Measurements from ENCODE around the gene CDH26. TPM values are rescaled to one million over a fixed set of nuclear protein-coding genes. Genes with fewer than 3 reads are reported as not detected.

Gene CDH26
- total RNA-seq, 1 donor from 2014 or later = 8.8 TPM

DNA sequence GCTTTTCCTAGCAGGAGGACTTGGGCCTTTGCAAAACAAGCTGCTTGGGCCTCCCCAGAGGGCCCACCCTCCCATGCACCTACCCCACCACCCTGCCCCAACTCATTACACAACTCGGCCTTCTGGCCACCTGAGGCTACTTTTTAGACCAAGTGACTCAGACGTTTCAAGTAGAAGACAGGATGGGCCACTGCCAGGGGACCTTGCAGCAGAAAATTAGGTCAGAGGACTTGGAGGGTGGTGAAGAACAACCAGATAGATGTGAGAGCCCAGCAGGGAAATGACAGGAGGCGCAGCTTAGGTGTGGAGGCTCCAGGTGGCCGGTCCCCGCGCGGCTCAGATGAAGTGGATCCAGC, 19.5 kb upstream of the CDH26 start:
- ATAC-seq (no peak), DNase-seq (no peak)
- Histone ChIP-seq H3K27ac (no peak overlapping the region), H3K9me3 (no peaks in the 10 kb centered on the region), H3K4me1 (peaks cover 42% of the 10 kb centered on the region), H3K36me3 (peaks cover 17% of the 10 kb centered on the region), H3K4me3 (peak overlapping the region; percentile 87), H3K27me3 (no peaks in the 10 kb centered on the region)
- intact Hi-C loops (cut with DNase I) = no loop called here
- TF ChIP-seq CTCF (IDR thresholded peaks at IDR 0.05) = no peak

GRCh38 chr20:59939052-59939878, 19.0 kb upstream of the CDH26 start:
- intact Hi-C loops (cut with DNase I) = no loop called here
- no peaks in the 10 kb centered on the region for H3K9me3 ChIP-seq
- H3K27ac ChIP-seq = peak overlapping the region; percentile 99
- no peak for TF ChIP-seq CTCF (IDR thresholded peaks at IDR 0.05)
- H3K4me1 ChIP-seq = peaks cover 42% of the 10 kb centered on the region
- no peaks in the 10 kb centered on the region for H3K27me3 ChIP-seq
- H3K4me3 ChIP-seq = peak overlapping the region; percentile 87
- peak; percentile 72 for DNase-seq
- H3K36me3 ChIP-seq = peaks cover 23% of the 10 kb centered on the region
- peak; percentile 48 for ATAC-seq

DNA sequence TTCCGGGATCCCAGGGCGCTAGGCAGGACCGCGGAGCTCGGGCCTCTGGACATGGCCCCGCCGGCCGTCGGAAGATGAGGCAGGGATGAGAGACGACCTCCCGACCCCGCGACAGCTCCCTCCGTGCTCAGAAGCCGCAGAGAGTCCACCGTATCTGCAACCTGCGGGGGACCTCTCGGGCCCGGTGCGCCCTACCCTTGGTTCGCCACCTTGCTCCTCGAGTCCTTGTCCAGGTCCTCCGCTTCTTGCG, 18.4 kb upstream of the CDH26 start:
- DNase-seq (peak; percentile 81), ATAC-seq (no peak)
- intact Hi-C loops (cut with DNase I) = no loop called here
- TF ChIP-seq CTCF (IDR thresholded peaks at IDR 0.05) = no peak
- Histone ChIP-seq H3K9me3 (no peaks in the 10 kb centered on the region), H3K4me1 (peaks cover 43% of the 10 kb centered on the region), H3K27me3 (no peaks in the 10 kb centered on the region), H3K27ac (peak overlapping the region; percentile 99), H3K36me3 (peaks cover 29% of the 10 kb centered on the region), H3K4me3 (peak overlapping the region; percentile 87)

DNA sequence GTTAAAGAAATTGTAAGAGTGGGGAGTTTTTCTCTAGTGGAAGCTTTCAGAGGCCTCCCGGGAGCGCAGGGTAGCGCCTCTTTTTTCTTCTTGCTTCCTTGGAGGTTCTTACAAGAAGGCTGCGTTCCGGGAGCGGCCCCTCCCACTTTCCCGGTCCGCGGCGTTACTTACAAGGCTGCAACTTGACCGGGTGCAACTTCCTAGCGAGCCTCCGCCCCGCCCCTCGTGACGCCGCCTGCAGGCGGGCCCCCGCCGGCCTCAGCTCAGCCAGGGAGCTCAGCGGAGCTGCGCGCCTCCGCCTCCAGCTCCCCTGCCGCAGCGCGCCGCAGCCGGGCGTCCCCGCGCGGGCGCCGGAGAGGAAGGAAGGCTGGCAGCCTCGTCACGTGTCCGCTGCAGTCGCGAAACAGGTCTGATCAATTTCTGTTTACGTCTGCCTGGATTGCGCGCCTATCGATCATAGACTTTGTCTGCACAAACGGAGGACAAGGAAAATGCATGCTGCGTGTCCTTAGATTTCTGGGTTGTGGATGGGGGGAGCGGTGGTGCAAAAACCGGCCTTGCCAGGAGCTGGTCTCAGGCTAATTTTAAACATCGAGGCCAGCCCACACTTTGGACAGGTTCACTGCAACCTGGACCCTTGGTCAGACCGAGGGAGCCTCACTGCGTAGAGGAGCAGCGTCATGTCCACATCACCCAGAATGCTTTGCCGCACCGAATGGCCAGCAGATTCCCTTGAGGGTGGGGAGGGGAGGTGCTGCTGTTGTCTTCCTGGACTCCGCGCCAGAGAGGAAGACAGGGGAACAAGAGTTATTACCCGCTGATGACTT, 17.9 kb upstream of the CDH26 start, which contains the start of the genes FAM217B and PPP1R3D:
TSS of gene FAM217B (plus strand) at position 261 of the 827 bp plus-strand sequence. CDS start 3,555 bp downstream, outside the sequence.
TSS of gene PPP1R3D (minus strand) at position 177 of the 827 bp plus-strand sequence. CDS start 374 bp downstream, outside the sequence.
- no peaks in the 10 kb centered on the region for H3K9me3 ChIP-seq
- peak; percentile 24 for TF ChIP-seq CTCF (IDR thresholded peaks at IDR 0.05)
- DNase-seq (peak; percentile 99), ATAC-seq (peak; percentile 98)
- peak within 1 kb of the TSS; percentile 87 for H3K4me3 ChIP-seq
- peak within 1 kb of the TSS; percentile 99 for H3K27ac ChIP-seq
- H3K4me1 ChIP-seq = peaks cover 46% of the 10 kb centered on the region
- intact Hi-C loops (cut with DNase I) = no loop called here
- no peaks in the 10 kb centered on the region for H3K27me3 ChIP-seq
- peaks cover 34% of the 10 kb centered on the region for H3K36me3 ChIP-seq

DNA sequence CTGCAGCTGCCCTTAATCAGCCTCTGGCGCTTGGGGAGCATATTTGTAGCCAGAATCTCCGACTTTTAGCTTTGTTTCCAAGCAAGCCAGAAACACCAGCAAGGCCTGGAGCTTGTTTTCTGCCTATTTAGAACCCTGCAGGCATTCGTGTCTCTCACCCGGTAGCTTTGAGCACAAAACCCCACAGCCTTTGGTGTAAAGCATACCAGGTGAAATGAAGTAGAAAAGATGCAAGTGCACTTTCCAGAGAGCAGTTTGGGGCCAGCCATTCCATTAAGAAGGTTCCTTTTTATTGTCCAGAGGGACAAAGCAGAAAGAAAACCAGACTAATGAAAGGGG, 17.3 kb upstream of the CDH26 start:
- peak overlapping the region; percentile 87 for H3K4me3 ChIP-seq
- TF ChIP-seq CTCF (IDR thresholded peaks at IDR 0.05) = no peak
- DNase-seq (no peak), ATAC-seq (no peak)
- peak overlapping the region; percentile 99 for H3K27ac ChIP-seq
- peaks cover 46% of the 10 kb centered on the region for H3K4me1 ChIP-seq
- H3K9me3 ChIP-seq = no peaks in the 10 kb centered on the region
- intact Hi-C loops (cut with DNase I) = no loop called here
- H3K27me3 ChIP-seq = no peaks in the 10 kb centered on the region
- H3K36me3 ChIP-seq = peaks cover 35% of the 10 kb centered on the region

All from upper lobe of right lung (tissue), 1 donor.